HG02840 (cell line): ENCODE measurements around the gene MRRF.
"Not testable (repeated sequence)": the region's sequence is repeated elsewhere in the genome, so short reads cannot be mapped to it uniquely, and the experiment has no call there.

ENCODE experiments used
- ATAC-seq: cut with Tn5 transposase; IDR thresholded peaks from one replicate; pipeline ENCODE4 v1.9.1; 2021; ENCODE audit warnings: mild to moderate bottlenecking, moderate library complexity, moderate number of reproducible peaks; ENCODE audit not compliant: unreplicated experiment, low FRiP score

MRRF gene

GRCh38 chr9:122349201-122349600 lies 84.5 kb downstream of the MRRF start:
- no peak for ATAC-seq

DNA sequence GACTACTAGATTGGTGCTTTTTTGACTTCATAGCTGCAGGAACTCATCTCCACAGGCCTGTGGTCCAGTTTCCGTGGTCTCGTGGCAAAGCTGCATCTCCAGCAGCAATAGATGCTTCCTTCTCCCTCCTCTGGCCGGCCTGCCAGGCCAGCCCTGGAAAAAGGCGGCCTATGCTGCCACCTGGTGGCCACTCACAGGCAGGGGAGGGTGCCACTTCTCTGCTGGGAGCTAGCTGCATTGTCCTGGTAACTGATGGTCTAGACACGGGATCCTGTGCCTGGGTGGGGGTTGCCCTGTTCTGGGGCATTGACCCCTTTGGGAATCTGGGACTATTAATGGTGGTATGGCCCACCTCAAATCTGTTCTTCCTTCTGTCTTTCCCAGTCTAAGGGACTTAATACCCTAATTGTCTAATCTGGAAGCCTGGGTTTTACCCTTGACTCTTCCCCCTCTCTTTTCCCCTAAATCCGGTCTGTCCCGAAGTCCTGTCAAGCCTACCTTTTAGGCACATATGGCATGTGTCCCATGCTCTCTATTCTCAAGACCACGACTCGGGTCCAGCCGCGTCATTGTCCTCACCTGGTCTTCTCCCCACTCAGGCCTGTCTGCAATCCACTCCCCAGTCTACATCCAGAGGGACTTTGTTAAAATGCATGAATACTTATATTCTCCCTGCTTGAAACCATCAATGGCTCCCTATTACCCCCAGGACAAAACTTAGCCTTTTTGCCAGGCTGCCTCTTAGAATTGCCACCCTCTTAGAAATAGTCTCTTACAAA lies 86.1 kb downstream of the MRRF start:
- no peak for ATAC-seq

- no peak for ATAC-seq
Measured at GRCh38 chr9:122354536-122355199, 90.0 kb downstream of the MRRF start.

- no peak for ATAC-seq
Measured at GRCh38 chr9:122355336-122355875, 90.7 kb downstream of the MRRF start.

DNA sequence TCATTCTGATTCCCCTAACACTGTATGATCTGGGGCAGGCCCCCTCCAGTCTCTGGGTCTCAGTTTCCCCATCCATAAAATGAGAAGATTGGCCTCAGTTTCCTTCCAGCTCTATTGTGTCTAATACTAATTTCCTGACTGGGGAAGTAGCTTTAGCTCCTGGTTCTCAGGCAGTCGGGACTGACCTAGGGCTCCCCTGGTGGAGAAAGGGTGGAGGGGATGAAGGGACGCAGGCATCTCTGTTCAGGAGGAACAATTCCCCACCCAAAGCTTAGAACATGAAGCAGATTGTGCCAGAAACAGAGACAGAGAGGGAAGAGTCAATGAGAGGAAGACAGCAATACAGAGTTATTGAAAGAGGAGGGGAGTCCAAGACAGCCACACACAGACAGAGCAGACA lies 91.9 kb downstream of the MRRF start:
- ATAC-seq = no peak

DNA sequence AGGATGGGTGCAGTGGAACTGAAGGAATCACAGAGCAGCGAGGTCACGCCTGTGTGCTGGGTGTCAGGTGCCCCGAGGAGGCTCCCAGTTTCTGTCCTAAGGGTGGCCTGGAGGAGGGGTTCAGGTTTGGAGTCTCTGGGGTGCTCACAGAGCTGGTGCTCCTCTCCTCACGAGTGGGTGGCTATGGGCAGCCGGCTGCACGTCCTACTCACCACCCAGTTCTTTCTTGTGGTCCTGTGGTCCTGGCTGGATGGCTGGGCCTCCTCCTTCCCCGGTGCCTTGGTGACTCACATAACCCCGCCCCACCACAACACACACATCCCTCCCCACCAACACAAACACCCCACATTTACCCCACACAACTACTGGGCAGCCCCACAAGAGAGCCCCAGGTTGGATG lies 96.2 kb downstream of the MRRF start:
- no peak for ATAC-seq

DNA sequence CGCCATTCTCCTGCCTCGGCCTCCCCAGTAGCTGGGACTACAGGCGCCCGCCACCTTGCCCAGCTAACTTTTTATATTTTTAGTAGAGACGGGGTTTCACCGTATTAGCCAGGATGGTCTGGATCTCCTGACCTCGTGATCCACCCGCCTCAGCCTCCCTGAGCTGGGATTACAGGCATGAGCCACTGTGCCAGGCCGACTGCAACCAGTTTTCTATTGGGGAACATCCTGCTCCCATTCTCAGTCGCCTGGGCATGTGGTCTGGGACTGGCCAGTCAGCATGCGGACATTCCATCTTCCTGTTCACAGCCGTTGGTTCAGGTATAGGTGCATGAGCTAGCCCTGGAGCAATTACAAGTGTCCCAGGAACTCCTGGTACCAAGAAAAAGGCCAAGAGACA lies 98.4 kb downstream of the MRRF start:
- not testable (repeated sequence) for ATAC-seq

GRCh38 chr9:122364117-122364782 lies 99.6 kb downstream of the MRRF start:
- ATAC-seq = no peak

DNA sequence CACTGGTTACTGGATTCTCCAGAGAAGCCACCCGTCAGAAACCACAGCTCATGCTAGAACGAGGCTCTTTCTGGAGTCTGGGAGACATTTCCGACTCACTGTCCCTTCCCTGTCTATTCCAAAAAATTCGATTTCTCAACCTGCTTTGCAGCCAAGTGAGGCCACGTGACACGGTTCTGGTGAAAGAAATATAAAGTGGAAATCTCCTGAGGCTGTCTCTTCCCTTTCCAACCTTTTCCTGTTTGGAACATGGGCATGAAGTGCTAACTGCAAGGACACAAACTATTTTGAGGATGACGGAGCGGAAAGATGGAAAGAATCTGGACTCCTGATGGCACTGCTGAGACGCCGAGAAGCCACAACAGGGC lies 100.1 kb downstream of the MRRF start:
- no peak for ATAC-seq

GRCh38 chr9:122366074-122366660 lies 101.5 kb downstream of the MRRF start:
- ATAC-seq = no peak

DNA sequence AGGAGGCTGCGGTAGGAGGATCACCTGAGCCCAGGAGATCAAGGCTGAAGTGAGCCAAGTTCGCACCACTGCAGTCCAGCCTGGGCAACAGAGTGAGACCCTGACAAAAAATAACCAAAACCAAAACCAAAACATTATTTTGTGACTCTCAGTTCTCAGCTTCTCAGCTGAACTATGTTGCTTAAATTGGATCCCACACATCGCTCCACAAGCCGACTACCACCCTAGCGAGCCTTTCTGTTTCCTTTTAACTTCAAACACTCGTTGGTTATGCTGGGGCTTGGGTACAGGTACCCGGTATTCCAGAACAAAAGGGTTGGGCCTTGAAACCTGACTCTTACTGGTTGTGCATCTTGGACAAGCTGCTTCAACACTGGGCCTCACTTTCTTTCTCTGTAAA lies 102.4 kb downstream of the MRRF start:
- ATAC-seq = no peak

DNA sequence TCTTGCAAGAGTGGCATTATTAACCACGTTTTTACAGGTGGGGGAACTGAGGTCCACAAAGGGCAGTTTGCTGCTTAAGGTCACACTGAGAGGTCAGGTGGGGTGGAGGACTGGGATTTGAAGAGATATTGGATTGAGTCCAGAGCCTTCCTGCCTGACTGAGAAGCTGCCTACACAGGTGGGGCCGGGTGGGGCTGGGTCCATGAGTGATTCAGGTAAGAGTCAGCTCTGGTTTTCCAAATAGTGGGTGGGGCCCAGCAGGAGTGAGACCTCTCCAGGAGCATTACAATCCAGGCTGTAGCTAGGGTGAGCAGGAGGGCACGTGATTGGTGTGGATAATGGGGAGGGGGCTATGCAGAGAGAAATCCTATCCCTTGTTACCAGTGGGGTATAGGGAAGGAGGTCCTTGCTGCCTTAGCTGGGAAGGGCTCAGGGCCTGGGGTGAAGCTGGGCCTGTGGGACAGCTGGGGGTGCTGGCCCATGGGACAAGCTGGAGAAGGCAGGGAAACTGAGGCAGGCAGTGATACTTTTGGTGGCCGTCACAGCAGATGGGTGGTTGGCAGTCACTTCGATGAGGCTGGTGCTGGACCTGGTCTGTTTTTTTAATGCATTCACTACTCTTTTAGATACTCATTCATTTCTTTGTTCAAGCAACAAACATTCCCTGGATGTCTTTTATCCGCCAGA lies 103.2 kb downstream of the MRRF start:
- no peak for ATAC-seq

DNA sequence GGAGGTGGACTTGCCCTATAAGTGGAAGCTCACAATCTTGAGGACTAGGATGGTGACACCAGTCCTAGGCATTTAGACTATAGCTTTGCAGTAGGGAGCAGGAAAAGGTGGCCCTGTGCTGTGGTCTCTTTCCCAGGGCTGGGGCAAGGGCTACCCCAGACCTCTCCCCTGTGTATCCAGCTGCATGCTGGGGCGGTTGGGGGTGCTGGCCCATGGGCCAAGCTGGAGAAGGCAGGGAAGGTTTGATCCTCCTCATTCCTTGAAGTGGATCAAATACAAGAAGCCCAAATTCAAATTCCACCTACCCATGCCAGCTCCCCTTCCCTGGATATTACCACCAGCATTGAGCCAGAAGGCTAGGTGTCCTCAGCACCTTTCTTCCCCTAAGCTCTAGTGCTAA lies 104.0 kb downstream of the MRRF start:
- ATAC-seq = no peak

DNA sequence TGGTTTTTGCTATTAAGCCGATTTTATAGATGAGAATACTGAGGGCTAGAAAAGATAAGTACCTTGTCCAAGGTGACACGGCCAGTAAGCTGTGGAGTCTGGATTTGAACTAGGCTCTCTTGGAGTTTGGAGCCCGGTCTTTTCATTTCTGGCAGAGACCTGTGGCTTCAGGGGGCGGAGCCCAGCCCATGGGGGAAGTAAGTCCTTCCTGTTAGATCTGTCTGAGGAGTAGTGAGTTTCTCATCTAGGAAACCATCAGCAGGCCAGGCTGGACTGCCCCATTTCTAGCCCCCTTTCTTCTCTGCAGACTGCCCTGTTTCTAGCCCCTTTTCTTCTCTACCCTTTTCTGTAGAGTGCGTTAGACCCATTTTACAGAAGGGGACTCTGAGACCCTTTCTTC lies 105.6 kb downstream of the MRRF start:
- ATAC-seq = no peak

GRCh38 chr9:122370869-122371755 lies 106.4 kb downstream of the MRRF start, which contains the start of gene PTGS1:
PTGS1 (plus strand) TSS chr9:122371024; CDS start chr9:122371085, 61 bp downstream.
- no peak for ATAC-seq

GRCh38 chr9:122371846-122372245 lies 107.2 kb downstream of the MRRF start:
- no peak for ATAC-seq

DNA sequence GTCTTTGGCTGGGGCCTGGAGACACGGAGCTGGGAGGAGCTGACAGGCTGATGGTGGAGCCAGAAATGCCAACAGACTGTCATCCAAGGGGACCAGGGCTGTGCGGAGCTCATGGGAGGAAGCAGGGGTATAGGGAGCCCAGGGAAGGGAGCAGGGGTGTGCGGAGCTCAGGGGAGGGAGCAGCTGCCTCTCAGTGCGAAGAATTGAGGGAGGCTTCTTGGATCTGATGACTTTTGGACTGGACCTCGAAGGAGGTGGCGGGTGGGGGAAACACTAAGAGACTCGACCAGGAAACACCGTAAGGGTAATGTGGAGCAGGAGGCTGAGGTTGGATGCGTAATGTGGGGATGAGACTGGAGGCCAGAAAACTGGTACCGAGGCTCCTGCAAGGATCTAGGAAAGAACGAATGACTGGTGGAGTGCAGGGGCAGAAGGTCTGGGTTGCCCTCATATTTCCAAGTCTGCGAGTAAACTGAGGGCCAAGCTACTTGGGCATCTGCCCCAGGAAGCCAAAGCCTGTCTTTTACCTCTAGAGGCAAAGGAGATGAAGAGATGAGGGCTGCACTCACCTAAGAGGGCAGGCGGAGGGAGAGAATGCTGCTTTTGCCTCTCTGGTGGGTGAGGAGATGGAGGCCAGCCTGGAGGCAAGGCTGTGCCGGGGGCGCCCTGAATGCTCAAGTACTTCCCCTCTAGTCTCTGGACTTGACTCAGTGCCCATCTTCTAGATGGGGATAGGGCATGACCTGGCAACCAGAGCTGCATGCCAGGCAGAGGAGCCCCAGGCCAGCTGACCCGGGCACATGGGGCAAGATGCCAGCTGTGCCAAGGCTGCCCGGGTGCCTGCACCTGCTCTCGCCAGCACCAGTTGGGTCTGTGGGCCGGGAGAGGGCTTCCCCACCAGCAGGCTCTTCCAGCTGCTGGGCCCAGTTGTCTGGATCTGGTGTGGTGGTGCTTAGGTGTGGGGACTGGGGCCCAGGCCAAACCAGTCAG lies 108.5 kb downstream of the MRRF start:
- no peak for ATAC-seq

DNA sequence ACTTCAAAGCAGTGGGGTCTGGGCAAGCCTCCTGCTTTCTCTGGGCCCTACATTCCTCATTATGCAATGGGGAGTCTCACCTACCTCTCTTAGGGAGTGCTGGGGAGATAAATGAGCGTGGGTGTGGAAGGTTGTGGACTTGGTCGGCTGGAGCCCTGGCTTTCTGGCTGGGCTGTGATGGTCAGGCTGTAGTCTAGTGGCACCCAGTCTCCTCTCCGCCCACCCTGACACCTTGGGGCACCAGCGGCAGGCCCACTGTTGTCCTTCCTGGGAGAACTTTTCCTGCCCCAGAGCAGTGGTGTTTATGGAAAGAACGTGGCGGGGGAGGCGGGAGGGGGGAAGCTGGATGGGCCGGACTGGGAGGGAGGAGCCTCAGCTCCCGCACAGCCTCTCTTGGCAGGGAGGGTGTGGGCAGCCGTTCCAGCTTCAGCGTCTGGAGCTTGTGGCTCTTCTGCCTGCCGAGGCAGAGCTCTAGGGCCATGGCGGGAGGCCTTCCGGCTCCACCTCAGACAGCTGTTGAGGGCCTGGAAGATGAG lies 110.3 kb downstream of the MRRF start:
- no peak for ATAC-seq
